HFFc6 (cell line): ENCODE data around the gene THAP9. TPM values are rescaled to one million over a fixed set of nuclear protein-coding genes. Genes with fewer than 3 reads are reported as not detected.

ENCODE experiments used
- DNase-seq: peaks from one replicate; pipeline ENCODE4 v3.0.0-alpha.2; 2018
- H3K27ac Mint-ChIP-seq: 2 replicates; pipeline ENCODE4 v1.8.0; 2020; ENCODE audit warnings: mild to moderate bottlenecking, mixed read lengths
- H3K27me3 Mint-ChIP-seq: 2 replicates; pipeline ENCODE4 v1.8.0; 2021; ENCODE audit warnings: mild to moderate bottlenecking, moderate library complexity, mixed read lengths; ENCODE audit not compliant: insufficient read depth
- H3K36me3 Mint-ChIP-seq: 2 replicates; pipeline ENCODE4 v1.8.0; 2021; ENCODE audit warnings: low read depth, mixed read lengths
- H3K4me1 Mint-ChIP-seq: 2 replicates; pipeline ENCODE4 v1.8.0; 2020; ENCODE audit warnings: low read depth, mixed read lengths
- H3K4me3 Mint-ChIP-seq: 2 replicates; pipeline ENCODE4 v1.8.0; 2020; ENCODE audit warnings: mild to moderate bottlenecking, moderate library complexity, mixed read lengths
- H3K9me3 Mint-ChIP-seq: 2 replicates; pipeline ENCODE4 v1.8.0; 2020; ENCODE audit warnings: mild to moderate bottlenecking, mixed read lengths
- CTCF ChIP-seq: fragments of 200-600 bp; sonication (generic); IDR thresholded peaks from 2 replicates; pipeline ENCODE4 v1.5.0; 2021; ENCODE audit warnings: antibody characterized with exemption, mild to moderate bottlenecking
- total RNA-seq, 6 experiments: library from RNA; stranded (reverse); fragmentation: NEBNext Ultra II Directional; extraction: Animal tissue kit (Norgen Biotek cat#: 25700); gene quantifications; 2 replicates in 1 of 6; 3 replicates in 5 of 6; pipeline ENCODE4 v1.2.3, GENCODE V29; 2021

The THAP9 gene
- total RNA-seq, 6 experiments from 2014 or later = 0.87 to 2.2 (median 1.5) TPM

GRCh38 chr4:82969414-82969813, 68.9 kb downstream of the THAP9 start:
- H3K9me3 Mint-ChIP-seq = no peaks in the 10 kb centered on the region
- DNase-seq = no peak

More at GRCh38 chr4:82969414-82969813, 68.9 kb downstream of the THAP9 start:
- H3K27me3 Mint-ChIP-seq = peaks cover 2% of the 10 kb centered on the region; the same call in 1 of the 2 replicates
- H3K4me1 Mint-ChIP-seq = no peaks in the 10 kb centered on the region
- H3K4me3 Mint-ChIP-seq = no peak overlapping the region
- H3K27ac Mint-ChIP-seq = no peak overlapping the region
- no peak for TF ChIP-seq CTCF
- H3K36me3 Mint-ChIP-seq = peaks cover 38% of the 10 kb centered on the region

Other genes with a start within 250 kb of the THAP9 start
- gene SCD5, start 101.9 kb upstream of the THAP9 start, total RNA-seq = 10 to 100 TPM; 28.4 to 36.4 (median 32.0) TPM
- 100 to 1,000 TPM; 304 to 395 (median 384) TPM for gene SEC31A, start 9.6 kb upstream of the THAP9 start, total RNA-seq
- gene LIN54, start 110.1 kb downstream of the THAP9 start, total RNA-seq = 10 to 100 TPM; 13.8 to 20.5 (median 18.6) TPM
- gene COPS4, start 134.4 kb downstream of the THAP9 start, total RNA-seq = 10 to 100 TPM; 56.4 to 73.6 (median 69.2) TPM
- gene PLAC8, start 214.0 kb downstream of the THAP9 start, total RNA-seq = 1 to 10 TPM; 1.8 to 7.4 (median 5.7) TPM